Ovary (tissue), 9 donors: ENCODE results near the gene ABCA12. TPM values are rescaled to one million over a fixed set of nuclear protein-coding genes. Genes with fewer than 3 reads are reported as not detected.

Experiments
- DNase-seq, 5 donors: peaks; one replicate each; pipeline ENCODE4 v3.0.0-alpha.2; 2019 to 2020
- H3K27ac ChIP-seq, 2 donors: fragments of 200-600 bp; one replicate each; pipeline versions ENCODE4 v1.5.1 to v1.8.0; 2019 to 2022
- H3K27me3 ChIP-seq: fragments of 200-600 bp; one replicate; pipeline ENCODE4 v1.8.0; 2022
- H3K36me3 ChIP-seq: fragments of 200-600 bp; sonication (generic); one replicate; pipeline ENCODE4 v1.5.1; 2019
- H3K4me1 ChIP-seq: one replicate; pipeline ENCODE4 v1.8.1; 2013; ENCODE audit warnings: mild to moderate bottlenecking, moderate library complexity; ENCODE audit not compliant: insufficient read depth
- H3K4me3 ChIP-seq: fragments of 200-600 bp; sonication (generic); one replicate; pipeline ENCODE4 v1.5.1; 2017
- H3K9me3 ChIP-seq, 2 donors: fragments of 200-600 bp in 1 of 2; sonication (generic) in 1 of 2; one replicate each; pipeline versions ENCODE4 v1.5.1 to v1.8.1; 2013 to 2019; ENCODE audit warnings: mild to moderate bottlenecking in 1 of 2, moderate library complexity in 1 of 2
- EP300 ChIP-seq: sonication (generic); formaldehyde crosslinking; IDR thresholded peaks from one replicate; pipeline ENCODE4 v1.6.1; 2017; ENCODE audit warnings: antibody characterized with exemption
- POLR2A ChIP-seq: fragments of 450-650 bp; IDR thresholded peaks from one replicate; pipeline ENCODE4 v1.6.1; 2017; ENCODE audit warnings: antibody characterized with exemption, mild to moderate bottlenecking, moderate library complexity
- WGBS, 3 donors: extraction: QIAGEN DNeasy Blood & Tissue Kit in 1 of 3; methylation state at CpG; one replicate each; pipeline versions ENCODE4 v1.1.5 to v1.1.7; 2013 to 2017; 5-methylcytosine and 5-hydroxymethylcytosine counted together
- intact Hi-C, 4 donors: fragments of 100-400 bp; cut with DNase I; formaldehyde crosslinking; loops; one replicate each; pipeline versions ENCODE4 v1.11.0 to v1.15.1; 2022 to 2023
- polyA plus RNA-seq, 2 donors: library from polyadenylated mRNA; stranded (reverse); fragments of 200-250 nt in 1 of 2; fragments of 350-450 nt in 1 of 2; fragmentation: Illumina TruSeq in 1 of 2; extraction: RNeasy Lipid Tissue Mini Kit (QIAGEN cat#74804) in 1 of 2; gene quantifications; one replicate each; pipeline ENCODE4 v1.2.3, GENCODE V29; 2013 to 2014
- total RNA-seq, 7 donors: library from RNA; depleted of rRNA in 2 of 7; stranded (reverse); fragments of >200 nt in 2 of 7; fragmentation: NEBNext Ultra II Directional in 3 of 7; extraction: Animal tissue kit (Norgen Biotek cat#: 25700) in 3 of 7; gene quantifications; one replicate each; pipeline versions ENCODE4 v1.1.0 to v1.2.4, GENCODE V29; 2016 to 2023
- TF ChIP-seq, protein P1 (sequence below), 3 donors: fragments of 450-650 bp in 2 of 3; fragments of 200-600 bp in 1 of 3; IDR thresholded peaks; one replicate each; pipeline versions ENCODE4 v1.5.1 to v1.8.0; 2016 to 2022; ENCODE audit warnings: antibody characterized with exemption in 3 of 3, mild to moderate bottlenecking in 1 of 3
- donor health status: DM: no; HTN: no; CAD: no; lungs with moderate emphysema.
- donor health status: DM: no; HTN: no; CAD: no.
- donor health status: Bipolar disorder and iron deficiency.
- donor health status: DM: yes; HTN: yes; CAD: no.
- donor health status: DM: no; HTN: no; CAD: no.
- donor health status: DM: yes; HTN: yes; CAD: no.

The ABCA12 gene
- total and polyA plus RNA-seq, 9 donors: 0.02 to 0.25 (median 0.10) TPM; not detected in 4

DNA sequence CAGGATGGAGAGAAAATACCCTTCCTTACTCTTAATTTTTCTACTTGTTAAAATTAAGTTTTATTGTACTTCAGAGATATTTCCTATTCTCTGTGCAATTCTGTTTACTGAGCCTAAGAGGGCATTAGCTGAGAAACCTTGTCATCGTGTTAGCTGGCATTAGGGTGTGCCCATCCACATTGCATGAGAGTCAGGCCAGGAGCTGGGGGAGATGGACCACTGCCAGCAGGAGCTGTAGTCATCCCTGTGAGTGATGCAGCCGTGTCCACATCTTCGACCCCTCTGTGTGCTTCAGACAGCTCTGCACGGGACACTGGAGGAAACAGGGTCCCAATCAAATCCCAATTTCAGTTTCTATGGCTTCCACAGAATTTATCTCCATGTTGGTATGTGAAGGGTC, 34.2 kb downstream of the ABCA12 start:
- no peaks in the 10 kb centered on the region for H3K27me3 ChIP-seq
- no peak for DNase-seq
- TF ChIP-seq POLR2A (no peak), EP300 (no peak)
- TF ChIP-seq, protein P1, sequence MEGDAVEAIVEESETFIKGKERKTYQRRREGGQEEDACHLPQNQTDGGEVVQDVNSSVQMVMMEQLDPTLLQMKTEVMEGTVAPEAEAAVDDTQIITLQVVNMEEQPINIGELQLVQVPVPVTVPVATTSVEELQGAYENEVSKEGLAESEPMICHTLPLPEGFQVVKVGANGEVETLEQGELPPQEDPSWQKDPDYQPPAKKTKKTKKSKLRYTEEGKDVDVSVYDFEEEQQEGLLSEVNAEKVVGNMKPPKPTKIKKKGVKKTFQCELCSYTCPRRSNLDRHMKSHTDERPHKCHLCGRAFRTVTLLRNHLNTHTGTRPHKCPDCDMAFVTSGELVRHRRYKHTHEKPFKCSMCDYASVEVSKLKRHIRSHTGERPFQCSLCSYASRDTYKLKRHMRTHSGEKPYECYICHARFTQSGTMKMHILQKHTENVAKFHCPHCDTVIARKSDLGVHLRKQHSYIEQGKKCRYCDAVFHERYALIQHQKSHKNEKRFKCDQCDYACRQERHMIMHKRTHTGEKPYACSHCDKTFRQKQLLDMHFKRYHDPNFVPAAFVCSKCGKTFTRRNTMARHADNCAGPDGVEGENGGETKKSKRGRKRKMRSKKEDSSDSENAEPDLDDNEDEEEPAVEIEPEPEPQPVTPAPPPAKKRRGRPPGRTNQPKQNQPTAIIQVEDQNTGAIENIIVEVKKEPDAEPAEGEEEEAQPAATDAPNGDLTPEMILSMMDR (IDR thresholded peaks at IDR 0.05): no peak
- no peaks in the 10 kb centered on the region for H3K9me3 ChIP-seq
- no peak overlapping the region for H3K4me3 ChIP-seq
- WGBS, 3 donors: 56 to 65% (median 59%) methylated on average over 4 of the region's 4 CpGs
- H3K36me3 ChIP-seq: no peaks in the 10 kb centered on the region
- H3K27ac ChIP-seq: no peak overlapping the region
- intact Hi-C loops: no loop called here
- no peaks in the 10 kb centered on the region for H3K4me1 ChIP-seq

DNA sequence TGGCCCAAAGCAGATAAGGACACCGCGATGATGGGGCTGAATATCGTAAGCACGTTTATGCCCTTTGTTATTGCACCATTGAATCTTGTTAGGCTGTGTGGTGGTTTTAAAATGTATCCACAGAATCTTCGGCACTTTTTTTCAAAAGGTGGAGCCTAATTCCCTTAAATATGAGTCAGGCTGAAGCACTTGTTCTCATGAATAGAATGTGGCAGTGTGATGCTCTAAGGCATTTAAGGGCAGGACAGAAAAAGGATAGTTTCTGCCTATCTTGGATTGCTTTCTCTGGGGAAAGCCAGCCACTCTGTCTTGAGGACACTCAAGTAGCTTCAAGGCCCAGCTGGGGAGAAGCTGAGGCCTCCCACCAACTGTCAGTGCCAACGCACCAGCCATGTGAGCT, 39.6 kb downstream of the ABCA12 start:
- WGBS, 3 donors: 87 to 93% (median 91%) methylated on average over 6 of the region's 6 CpGs
- Histone ChIP-seq H3K4me3 (no peak overlapping the region), H3K27me3 (no peaks in the 10 kb centered on the region), H3K9me3 (no peaks in the 10 kb centered on the region), H3K27ac (no peak overlapping the region), H3K4me1 (no peaks in the 10 kb centered on the region), H3K36me3 (no peaks in the 10 kb centered on the region)
- no peak for DNase-seq
- TF ChIP-seq POLR2A (no peak), EP300 (no peak)
- TF ChIP-seq, protein P1 (IDR thresholded peaks at IDR 0.05): no peak
- intact Hi-C loops: no loop called here

DNA sequence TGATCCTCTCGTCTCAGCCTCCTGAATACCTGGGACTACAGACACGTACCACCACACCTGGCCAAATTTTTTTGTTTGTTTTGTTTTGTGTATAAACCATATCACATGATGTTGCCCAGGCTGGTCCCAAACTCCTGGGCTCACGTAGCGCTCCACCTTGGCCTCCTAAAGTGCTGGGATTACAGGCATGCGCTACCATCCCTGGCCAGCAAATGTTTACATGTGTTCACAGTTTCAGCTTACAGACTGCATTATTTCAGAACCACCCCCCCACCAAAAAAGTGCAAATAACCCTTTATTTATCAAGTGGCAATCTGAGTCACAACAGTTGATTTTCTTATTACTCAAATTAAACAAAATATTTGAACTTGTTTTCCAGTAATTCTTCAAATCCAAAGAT, 54.3 kb downstream of the ABCA12 start:
- Histone ChIP-seq H3K27ac (no peak overlapping the region), H3K9me3 (no peaks in the 10 kb centered on the region), H3K4me1 (no peaks in the 10 kb centered on the region), H3K36me3 (no peaks in the 10 kb centered on the region), H3K27me3 (no peaks in the 10 kb centered on the region), H3K4me3 (no peak overlapping the region)
- DNase-seq: no peak
- WGBS, 3 donors: 83 to 88% (median 84%) methylated on average over 5 of the region's 5 CpGs
- no peak for TF ChIP-seq POLR2A
- TF ChIP-seq EP300: no peak
- TF ChIP-seq, protein P1 (IDR thresholded peaks at IDR 0.05): no peak
- intact Hi-C loops: no loop called here

DNA sequence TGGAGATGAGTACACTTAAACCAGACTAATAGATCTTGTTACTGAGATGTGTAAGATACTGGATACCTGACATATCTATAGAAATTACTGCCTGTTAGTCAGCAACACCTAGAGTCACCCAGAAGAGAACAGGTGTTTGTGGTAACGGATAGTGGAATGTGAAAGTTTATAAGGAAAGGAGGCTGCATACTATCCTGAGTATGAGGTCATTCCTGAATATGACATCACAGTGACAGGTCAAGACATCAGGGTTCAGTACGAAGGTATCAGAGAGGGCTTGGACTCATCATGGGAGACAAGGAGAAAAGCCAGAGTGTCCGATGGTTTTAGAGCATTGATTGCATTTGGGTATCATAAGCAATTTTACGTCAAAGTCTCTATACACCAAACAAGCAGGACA, 55.3 kb downstream of the ABCA12 start:
- H3K27me3 ChIP-seq: no peaks in the 10 kb centered on the region
- 80 to 90% (median 86%) methylated on average over 4 of the region's 4 CpGs for WGBS, 3 donors
- no peaks in the 10 kb centered on the region for H3K4me1 ChIP-seq
- no peak overlapping the region for H3K27ac ChIP-seq
- H3K36me3 ChIP-seq: no peaks in the 10 kb centered on the region
- H3K9me3 ChIP-seq: no peaks in the 10 kb centered on the region
- TF ChIP-seq, protein P1 (IDR thresholded peaks at IDR 0.05): no peak
- no peak for TF ChIP-seq EP300
- H3K4me3 ChIP-seq: no peak overlapping the region
- intact Hi-C loops: no loop called here
- DNase-seq: no peak

DNA sequence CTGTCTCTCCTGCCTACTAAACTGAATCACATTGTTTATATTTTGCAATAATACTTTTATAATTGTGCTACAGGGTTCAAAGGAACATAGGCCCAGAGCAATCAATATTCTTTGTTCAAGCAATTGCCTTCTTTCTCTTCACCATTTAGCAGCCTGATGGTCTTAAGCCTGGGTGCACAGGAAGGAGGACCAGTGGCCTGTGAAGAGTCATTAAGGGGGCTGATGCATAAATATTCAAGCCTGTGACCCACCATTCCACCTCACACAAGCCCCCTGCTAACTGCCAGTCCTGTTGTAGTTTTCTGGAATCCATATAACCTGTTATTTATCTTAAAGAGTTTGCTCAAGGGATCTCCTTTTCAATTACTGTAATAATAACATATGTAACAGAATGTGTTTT, 56.0 kb downstream of the ABCA12 start:
- Histone ChIP-seq H3K36me3 (no peaks in the 10 kb centered on the region), H3K4me3 (no peak overlapping the region), H3K27me3 (no peaks in the 10 kb centered on the region), H3K27ac (no peak overlapping the region), H3K9me3 (no peaks in the 10 kb centered on the region), H3K4me1 (no peaks in the 10 kb centered on the region)
- DNase-seq: no peak
- TF ChIP-seq, protein P1 (IDR thresholded peaks at IDR 0.05): no peak
- TF ChIP-seq POLR2A (no peak), EP300 (no peak)
- intact Hi-C loops: no loop called here
